Mesendoderm (in vitro differentiated cells): ENCODE measurements around the gene SYT1.

ENCODE experiments used
- DNase-seq: peaks from one replicate; pipeline ENCODE4 v3.0.0; 2013
- H2AK5ac ChIP-seq: 2 replicates; pipeline ENCODE4 v1.6.1; 2013; ENCODE audit warnings: low read length, inconsistent platforms
- H2BK120ac ChIP-seq: 2 replicates; pipeline ENCODE4 v1.6.1; 2013; ENCODE audit warnings: low read depth, mild to moderate bottlenecking, low read length, moderate library complexity, mixed read lengths
- H2BK15ac ChIP-seq: replicated peaks from 2 replicates; pipeline ENCODE4 v1.6.1; 2013; ENCODE audit warnings: low read depth, mild to moderate bottlenecking, moderate library complexity
- H2BK5ac ChIP-seq: 2 replicates; pipeline ENCODE4 v1.6.1; 2013; ENCODE audit warnings: low read length, inconsistent platforms
- H3K18ac ChIP-seq: 2 replicates; pipeline ENCODE4 v1.6.1; 2013; ENCODE audit warnings: mild to moderate bottlenecking, low read length, mixed read lengths
- H3K23ac ChIP-seq: one replicate; pipeline ENCODE4 v1.6.1; 2013; ENCODE audit warnings: low read length
- H3K27ac ChIP-seq: 2 replicates; pipeline ENCODE4 v1.5.1; 2013; ENCODE audit warnings: low read depth, mild to moderate bottlenecking, inconsistent platforms, low read length, moderate library complexity
- H3K27me3 ChIP-seq: 2 replicates; pipeline ENCODE4 v1.6.1; 2013; ENCODE audit warnings: low read length, control low read depth, mild to moderate bottlenecking, inconsistent platforms; ENCODE audit not compliant: insufficient read depth, poor library complexity
- H3K36me3 ChIP-seq: 2 replicates; pipeline ENCODE4 v1.6.1; 2013; ENCODE audit warnings: low read length, inconsistent platforms; ENCODE audit not compliant: control insufficient read depth, insufficient read depth
- H3K4ac ChIP-seq: one replicate; pipeline ENCODE4 v1.6.1; 2013; ENCODE audit warnings: low read depth, mild to moderate bottlenecking, low read length, moderate library complexity
- H3K4me1 ChIP-seq: 2 replicates; pipeline ENCODE4 v1.6.1; 2013; ENCODE audit warnings: low read depth, low read length, inconsistent platforms; ENCODE audit not compliant: control insufficient read depth
- H3K4me2 ChIP-seq: 2 replicates; pipeline ENCODE4 v1.6.1; 2013; ENCODE audit warnings: low read length
- H3K4me3 ChIP-seq: 2 replicates; pipeline ENCODE4 v1.5.1; 2013; ENCODE audit warnings: mild to moderate bottlenecking, low read length
- H3K56ac ChIP-seq: one replicate; pipeline ENCODE4 v1.6.1; 2013; ENCODE audit warnings: low read length
- H3K79me1 ChIP-seq: 2 replicates; pipeline ENCODE4 v1.6.1; 2013; ENCODE audit warnings: low read length, inconsistent platforms
- H3K79me2 ChIP-seq: 2 replicates; pipeline ENCODE4 v1.6.1; 2013; ENCODE audit warnings: mild to moderate bottlenecking, low read length; ENCODE audit not compliant: control insufficient read depth, insufficient read depth
- H3K9ac ChIP-seq: 2 replicates; pipeline ENCODE4 v1.6.1; 2013; ENCODE audit warnings: low read length, inconsistent platforms
- H4K5ac ChIP-seq: one replicate; pipeline ENCODE4 v1.6.1; 2013; ENCODE audit warnings: low read length
- H4K8ac ChIP-seq: one replicate; pipeline ENCODE4 v1.6.1; 2013; ENCODE audit warnings: low read depth, mild to moderate bottlenecking, control low read depth, low read length, moderate library complexity
- WGBS: extraction: QIAGEN DNeasy Blood & Tissue Kit; methylation state at CpG from one replicate; pipeline ENCODE4 v1.1.7; 2013; ENCODE audit warnings: low lambda C conversion rate, missing lambda C conversion rate; ENCODE audit not compliant: insufficient coverage; ENCODE audit errors: extremely low coverage; 5-methylcytosine and 5-hydroxymethylcytosine counted together

Gene SYT1

DNA sequence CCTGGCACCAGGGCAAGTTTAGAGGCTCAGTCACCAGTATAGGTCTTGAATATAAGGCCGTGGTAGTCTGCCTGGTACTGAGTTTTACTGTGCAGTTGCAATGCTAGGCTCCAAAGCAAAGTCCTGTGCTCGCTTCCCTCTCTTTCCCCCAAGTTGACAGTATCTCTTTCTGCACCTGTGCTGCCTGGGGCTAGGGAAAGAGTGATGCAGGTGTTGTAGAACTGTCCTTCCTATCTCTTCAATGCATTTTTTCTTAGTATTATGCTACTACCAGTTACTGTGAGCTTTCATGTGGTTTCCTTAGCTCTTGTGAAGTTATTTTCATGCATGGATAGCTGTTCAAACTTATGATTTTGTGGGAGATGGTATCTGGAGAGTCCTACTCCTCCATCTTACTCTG is 359.2 kb downstream of the SYT1 start:
- Histone ChIP-seq H3K79me1 (no peaks in the 10 kb centered on the region), H2BK120ac (no peak overlapping the region), H3K18ac (no peak overlapping the region), H4K8ac (no peak overlapping the region), H2BK15ac (no peak overlapping the region), H3K27me3 (no peaks in the 10 kb centered on the region), H3K79me2 (no peaks in the 10 kb centered on the region), H3K56ac (no peak overlapping the region), H3K4ac (no peak overlapping the region), H3K4me1 (no peaks in the 10 kb centered on the region), H2BK5ac (no peak overlapping the region), H3K9ac (no peak overlapping the region), H3K27ac (no peak overlapping the region), H3K23ac (no peak overlapping the region), H2AK5ac (no peak overlapping the region), H3K4me2 (no peak overlapping the region), H3K36me3 (no peaks in the 10 kb centered on the region), H3K4me3 (no peak overlapping the region), H4K5ac (no peak overlapping the region)
- DNase-seq = no peak
- no CpG with 5 or more reads among the region's 2 CpGs for WGBS

DNA sequence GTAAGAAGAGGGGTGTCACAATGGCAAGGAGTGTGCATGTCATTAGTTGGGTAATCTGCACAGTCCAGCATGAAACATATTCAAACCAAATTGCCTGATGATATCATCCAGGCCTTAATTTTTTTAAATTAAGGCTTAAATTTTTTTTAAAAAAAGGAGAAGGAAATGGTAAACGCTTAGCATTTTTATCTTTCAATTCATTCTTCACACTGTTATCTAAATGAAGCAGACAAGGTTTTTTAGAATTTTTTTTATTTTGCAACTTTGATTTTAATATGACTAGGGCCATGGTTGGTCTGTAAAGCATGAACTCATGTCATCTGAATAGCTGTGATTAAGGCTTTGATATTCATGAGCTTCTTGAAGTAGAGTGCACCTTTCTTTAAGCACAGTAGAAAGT is 362.5 kb downstream of the SYT1 start:
- Histone ChIP-seq H3K4me3 (no peak overlapping the region), H2BK120ac (no peak overlapping the region), H3K79me2 (no peaks in the 10 kb centered on the region), H3K27me3 (no peaks in the 10 kb centered on the region), H4K8ac (no peak overlapping the region), H2BK5ac (no peak overlapping the region), H3K4me1 (peaks cover 2% of the 10 kb centered on the region), H3K27ac (no peak overlapping the region), H4K5ac (no peak overlapping the region), H3K56ac (no peak overlapping the region), H3K9ac (no peak overlapping the region), H3K36me3 (no peaks in the 10 kb centered on the region), H3K23ac (no peak overlapping the region), H2BK15ac (no peak overlapping the region), H2AK5ac (no peak overlapping the region), H3K4me2 (no peak overlapping the region), H3K18ac (no peak overlapping the region), H3K4ac (no peak overlapping the region), H3K79me1 (no peaks in the 10 kb centered on the region)
- DNase-seq = no peak
- no CpG with 5 or more reads among the region's 1 CpG for WGBS

DNA sequence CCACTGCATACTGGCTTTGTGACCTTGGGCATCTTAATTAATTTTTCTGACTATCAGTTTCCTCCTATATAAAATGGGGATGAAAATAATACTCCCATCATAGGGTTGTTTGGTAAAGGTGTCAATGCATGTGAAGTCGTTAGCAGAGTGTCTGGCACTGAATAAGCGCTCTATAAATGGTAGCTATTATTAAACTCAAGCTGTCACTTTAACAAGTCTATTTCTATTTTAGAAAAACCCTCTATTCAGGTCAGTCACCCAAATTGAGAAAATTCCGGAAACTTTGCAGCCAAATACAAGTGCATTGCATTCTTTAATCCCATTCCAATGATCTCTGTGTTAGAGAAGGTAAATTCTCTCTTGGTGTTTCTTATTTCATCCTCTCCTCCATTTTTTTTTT is 363.1 kb downstream of the SYT1 start:
- Histone ChIP-seq H3K4me3 (no peak overlapping the region), H3K18ac (no peak overlapping the region), H3K4ac (no peak overlapping the region), H3K27ac (no peak overlapping the region), H2BK5ac (no peak overlapping the region), H3K79me2 (no peaks in the 10 kb centered on the region), H4K8ac (no peak overlapping the region), H3K4me2 (no peak overlapping the region), H4K5ac (no peak overlapping the region), H2BK15ac (no peak overlapping the region), H3K79me1 (no peaks in the 10 kb centered on the region), H3K23ac (no peak overlapping the region), H3K36me3 (no peaks in the 10 kb centered on the region), H3K9ac (no peak overlapping the region), H3K4me1 (peaks cover 2% of the 10 kb centered on the region), H3K27me3 (no peaks in the 10 kb centered on the region), H3K56ac (no peak overlapping the region), H2AK5ac (no peak overlapping the region), H2BK120ac (no peak overlapping the region)
- WGBS = no CpG with 5 or more reads among the region's 3 CpGs
- DNase-seq = no peak

- H3K27me3 ChIP-seq = no peaks in the 10 kb centered on the region
- no peak overlapping the region for H2BK15ac ChIP-seq
- H2BK120ac ChIP-seq = no peak overlapping the region
- H2BK5ac ChIP-seq = no peak overlapping the region
- no peaks in the 10 kb centered on the region for H3K36me3 ChIP-seq
- H3K4ac ChIP-seq = no peak overlapping the region
- H3K18ac ChIP-seq = no peak overlapping the region
- no peak overlapping the region for H3K23ac ChIP-seq
- no peak overlapping the region for H3K4me2 ChIP-seq
- H3K9ac ChIP-seq = no peak overlapping the region
- no CpG with 5 or more reads among the region's 7 CpGs for WGBS
- H3K79me2 ChIP-seq = no peaks in the 10 kb centered on the region
- H3K27ac ChIP-seq = no peak overlapping the region
- no peak for DNase-seq
- H3K79me1 ChIP-seq = no peaks in the 10 kb centered on the region
- H2AK5ac ChIP-seq = no peak overlapping the region
- H4K8ac ChIP-seq = no peak overlapping the region
- no peak overlapping the region for H4K5ac ChIP-seq
- H3K4me1 ChIP-seq = peaks cover 2% of the 10 kb centered on the region
- H3K56ac ChIP-seq = no peak overlapping the region
- no peak overlapping the region for H3K4me3 ChIP-seq
These were observed 368.8 kb downstream of the SYT1 start for GRCh38 chr12:79233341-79233781.

GRCh38 chr12:79236920-79237319 is 372.3 kb downstream of the SYT1 start:
- H3K9ac ChIP-seq = no peak overlapping the region
- H3K79me2 ChIP-seq = no peaks in the 10 kb centered on the region
- H3K4me2 ChIP-seq = no peak overlapping the region
- no peak overlapping the region for H3K23ac ChIP-seq
- no peak overlapping the region for H4K8ac ChIP-seq
- no peak overlapping the region for H2BK5ac ChIP-seq
- no peak overlapping the region for H3K4me3 ChIP-seq
- H3K4me1 ChIP-seq = no peaks in the 10 kb centered on the region
- H2BK120ac ChIP-seq = no peak overlapping the region
- DNase-seq = no peak
- no peak overlapping the region for H3K56ac ChIP-seq
- H3K27me3 ChIP-seq = no peaks in the 10 kb centered on the region
- no peak overlapping the region for H2BK15ac ChIP-seq
- no peak overlapping the region for H3K18ac ChIP-seq
- no peak overlapping the region for H3K27ac ChIP-seq
- WGBS = no CpG with 5 or more reads among the region's 4 CpGs
- no peaks in the 10 kb centered on the region for H3K79me1 ChIP-seq
- H3K4ac ChIP-seq = no peak overlapping the region
- no peak overlapping the region for H2AK5ac ChIP-seq
- H4K5ac ChIP-seq = no peak overlapping the region
- no peaks in the 10 kb centered on the region for H3K36me3 ChIP-seq

DNA sequence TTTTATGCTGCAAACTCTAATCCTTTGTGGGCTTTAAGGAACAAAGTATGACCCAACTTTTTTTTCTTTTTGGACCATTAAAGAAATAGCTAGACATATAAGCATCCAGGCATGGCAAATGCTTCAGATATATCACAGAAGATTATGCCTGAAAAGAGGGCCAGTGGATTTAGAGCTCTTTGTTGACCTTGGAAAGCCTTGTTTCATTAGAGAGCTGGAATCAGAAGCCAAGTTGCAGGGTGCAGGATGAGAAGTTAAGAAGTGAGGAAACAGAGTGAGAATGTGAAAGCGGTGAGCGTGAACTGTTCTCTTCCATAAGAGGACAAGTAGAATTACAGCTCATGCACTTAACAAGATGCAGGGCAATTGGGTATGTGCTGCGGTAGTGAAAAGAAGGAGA is 373.7 kb downstream of the SYT1 start:
- no peak for DNase-seq
- Histone ChIP-seq H4K5ac (no peak overlapping the region), H3K27ac (no peak overlapping the region), H2BK120ac (no peak overlapping the region), H3K18ac (no peak overlapping the region), H3K9ac (no peak overlapping the region), H3K79me1 (no peaks in the 10 kb centered on the region), H3K36me3 (no peaks in the 10 kb centered on the region), H3K23ac (no peak overlapping the region), H3K4ac (no peak overlapping the region), H3K4me2 (no peak overlapping the region), H2AK5ac (no peak overlapping the region), H4K8ac (no peak overlapping the region), H3K56ac (no peak overlapping the region), H3K79me2 (no peaks in the 10 kb centered on the region), H2BK5ac (no peak overlapping the region), H3K27me3 (no peaks in the 10 kb centered on the region), H3K4me1 (no peaks in the 10 kb centered on the region), H3K4me3 (no peak overlapping the region), H2BK15ac (no peak overlapping the region)
- WGBS = no CpG with 5 or more reads among the region's 3 CpGs
